ENCODE measurements around the gene ZDHHC5. TPM values are rescaled to one million over a fixed set of nuclear protein-coding genes. Genes with fewer than 3 reads are reported as not detected.
A peak's percentile ranks its signal among the peaks of the same experiment; 100 is the strongest.

Gene ZDHHC5
- total RNA-seq, 1 donor from 2014 or later: 30.3 TPM

DNA sequence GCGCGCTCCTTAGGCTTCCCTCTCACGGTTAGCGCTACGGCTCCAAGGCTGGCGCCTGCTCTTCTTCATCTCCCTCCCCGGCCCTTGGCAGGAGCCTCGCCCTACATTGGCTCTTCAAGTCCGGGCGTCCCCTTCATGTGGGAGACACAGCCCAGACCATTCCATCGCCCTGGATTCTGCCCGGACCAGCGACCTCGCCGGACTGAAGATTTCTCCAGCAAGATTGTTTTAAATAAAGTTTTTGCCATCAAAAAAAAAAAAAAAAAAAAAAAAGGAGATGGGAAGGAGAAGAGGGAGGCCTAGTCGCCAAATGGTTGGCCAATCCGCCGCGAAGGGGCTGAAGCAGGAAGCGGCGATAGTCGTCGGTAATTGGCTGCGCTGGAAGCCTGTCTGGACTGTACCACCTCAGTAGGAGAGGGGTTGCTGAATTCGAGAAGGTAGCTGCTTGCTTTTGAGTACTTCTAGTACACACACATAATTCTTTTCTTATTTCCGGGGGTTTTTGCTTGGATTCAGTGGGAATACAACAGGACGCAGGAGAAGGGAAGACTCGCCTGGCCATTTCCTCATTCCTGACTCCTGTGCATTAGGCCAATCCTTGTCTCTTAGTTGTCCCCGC is 688 bp upstream of the ZDHHC5 start:
- Histone ChIP-seq H3K4me3 (ENCODE audit: low read depth, low read length) (peak overlapping the region; percentile 92), H3K27me3 (ENCODE audit: control insufficient read depth, insufficient read depth, low read length) (no peaks in the 10 kb centered on the region), H3K36me3 (ENCODE audit: control insufficient read depth, insufficient read depth, low read length) (no peaks in the 10 kb centered on the region)
- peak; percentile 92 for DNase-seq (ENCODE audit: low read depth)
- no peak for TF ChIP-seq CTCF (IDR thresholded peaks at IDR 0.05; ENCODE audit: insufficient read depth, low read length, severe bottlenecking)
- FAIRE-seq: no peak

GRCh38 chr11:57668434-57668782 is 494 bp downstream of the ZDHHC5 start:
- no peak for FAIRE-seq
- peak overlapping the region; percentile 92 for H3K4me3 ChIP-seq (ENCODE audit: low read depth, low read length)

DNA sequence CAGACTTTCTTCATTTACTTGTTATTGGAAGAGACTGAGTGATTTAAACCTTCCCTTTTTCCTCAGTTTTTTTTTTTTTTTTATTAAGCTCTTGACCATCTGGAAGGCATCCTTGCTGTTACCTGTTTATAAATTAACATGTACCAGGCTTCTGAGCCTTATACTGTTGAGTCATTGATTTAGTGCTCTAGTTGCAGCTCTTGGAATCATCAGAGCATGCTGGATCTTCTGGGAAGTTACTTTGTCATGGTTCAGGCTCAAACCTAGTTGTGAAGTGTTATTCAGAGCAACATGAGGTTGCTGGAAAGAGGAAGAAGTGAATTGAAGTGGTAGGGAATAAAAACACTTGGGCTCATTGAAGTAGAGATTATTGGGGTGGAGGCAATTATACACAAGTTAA is 6.3 kb downstream of the ZDHHC5 start:
- no peak for TF ChIP-seq CTCF (IDR thresholded peaks at IDR 0.05; ENCODE audit: insufficient read depth, low read length, severe bottlenecking)
- DNase-seq (ENCODE audit: low read depth) (no peak), FAIRE-seq (no peak)
- Histone ChIP-seq H3K27me3 (ENCODE audit: control insufficient read depth, insufficient read depth, low read length) (no peaks in the 10 kb centered on the region), H3K4me3 (ENCODE audit: low read depth, low read length) (no peak overlapping the region), H3K36me3 (ENCODE audit: control insufficient read depth, insufficient read depth, low read length) (peaks cover 1% of the 10 kb centered on the region)

More at GRCh38 chr11:57668434-57668782, 494 bp downstream of the ZDHHC5 start:
- no peaks in the 10 kb centered on the region for H3K27me3 ChIP-seq (ENCODE audit: control insufficient read depth, insufficient read depth, low read length)
- peaks cover 1% of the 10 kb centered on the region for H3K36me3 ChIP-seq (ENCODE audit: control insufficient read depth, insufficient read depth, low read length)
- TF ChIP-seq CTCF (IDR thresholded peaks at IDR 0.05; ENCODE audit: insufficient read depth, low read length, severe bottlenecking): no peak
- DNase-seq (ENCODE audit: low read depth): no peak

- H3K36me3 ChIP-seq (ENCODE audit: control insufficient read depth, insufficient read depth, low read length): peaks cover 1% of the 10 kb centered on the region
- no peak overlapping the region for H3K4me3 ChIP-seq (ENCODE audit: low read depth, low read length)
- FAIRE-seq (no peak), DNase-seq (ENCODE audit: low read depth) (peak; percentile 51)
- no peaks in the 10 kb centered on the region for H3K27me3 ChIP-seq (ENCODE audit: control insufficient read depth, insufficient read depth, low read length)
- TF ChIP-seq CTCF (IDR thresholded peaks at IDR 0.05; ENCODE audit: insufficient read depth, low read length, severe bottlenecking): no peak
Measured at GRCh38 chr11:57675176-57675941, 7.4 kb downstream of the ZDHHC5 start.

DNA sequence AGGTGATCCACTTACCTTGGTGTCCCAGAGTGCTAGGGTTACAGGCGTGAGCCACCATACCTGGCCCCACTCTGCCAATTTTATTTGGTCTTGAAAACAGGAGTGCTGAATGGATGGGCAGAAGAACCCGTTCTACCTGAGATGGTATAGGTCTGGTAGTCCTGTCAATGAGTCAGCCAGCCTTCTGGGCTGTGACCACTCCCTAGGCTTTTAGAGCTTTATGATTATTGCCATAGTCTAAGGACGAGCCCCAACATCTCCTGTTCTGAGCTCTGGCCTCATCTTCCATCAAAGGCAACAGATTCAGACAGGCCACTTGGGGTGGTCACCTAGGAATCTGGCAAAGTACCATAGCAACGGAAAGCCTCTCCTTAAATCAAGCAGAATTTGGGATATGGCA is 11.5 kb downstream of the ZDHHC5 start:
- Histone ChIP-seq H3K4me3 (ENCODE audit: low read depth, low read length) (no peak overlapping the region), H3K27me3 (ENCODE audit: control insufficient read depth, insufficient read depth, low read length) (no peaks in the 10 kb centered on the region), H3K36me3 (ENCODE audit: control insufficient read depth, insufficient read depth, low read length) (peaks cover 6% of the 10 kb centered on the region)
- no peak for TF ChIP-seq CTCF (IDR thresholded peaks at IDR 0.05; ENCODE audit: insufficient read depth, low read length, severe bottlenecking)
- FAIRE-seq (no peak), DNase-seq (ENCODE audit: low read depth) (peak; percentile 90)
